Brain microvascular endothelial cell (primary cell): Measurements from ENCODE around the gene AP5S1.

Source experiments
- DNase-seq: peaks from one replicate; pipeline ENCODE4 v3.0.0-alpha.2; 2020
- H3K27ac ChIP-seq: fragments of 250-450 bp; sonication (Bioruptor Pico); 2 replicates; pipeline ENCODE4 v1.5.1; 2020; ENCODE audit warnings: mild to moderate bottlenecking, moderate library complexity
- H3K27me3 ChIP-seq: fragments of 250-450 bp; sonication (Bioruptor Pico); replicated peaks from 2 replicates; pipeline ENCODE4 v1.5.1; 2020; ENCODE audit warnings: mild to moderate bottlenecking
- H3K36me3 ChIP-seq: fragments of 250-450 bp; sonication (Bioruptor Pico); replicated peaks from 2 replicates; pipeline ENCODE4 v1.5.1; 2020; ENCODE audit warnings: mild to moderate bottlenecking
- H3K4me3 ChIP-seq: 2 replicates; pipeline ENCODE4 v1.5.1; 2011; ENCODE audit warnings: low read depth, mild to moderate bottlenecking, control low read depth, low read length, moderate library complexity
- CTCF ChIP-seq: IDR thresholded peaks from 2 replicates; pipeline ENCODE4 v1.5.1; 2011; ENCODE audit warnings: low read depth, mild to moderate bottlenecking, moderate library complexity, low read length, control low read depth, inconsistent platforms; ENCODE audit errors: missing control alignments
- in situ Hi-C: cut with HindIII; loops from 2 replicates; pipeline ENCODE4 v1.10.0; 2017; ENCODE audit warnings: low sequenced_read_pairs, low pct_ligation_motif_present

AP5S1 gene

GRCh38 chr20:3803289-3803688 is 17.1 kb upstream of the AP5S1 start:
- DNase-seq: no peak
- TF ChIP-seq CTCF: no peak
- no peak overlapping the region for H3K27ac ChIP-seq
- no peaks in the 10 kb centered on the region for H3K27me3 ChIP-seq
- H3K4me3 ChIP-seq: no peak overlapping the region
- H3K36me3 ChIP-seq: peaks cover 19% of the 10 kb centered on the region
- in situ Hi-C loops: no loop called here

- in situ Hi-C loops: no loop called here
- no peak overlapping the region for H3K27ac ChIP-seq
- peaks cover 19% of the 10 kb centered on the region for H3K36me3 ChIP-seq
Observed at GRCh38 chr20:3803854-3804253, 16.5 kb upstream of the AP5S1 start.

DNA sequence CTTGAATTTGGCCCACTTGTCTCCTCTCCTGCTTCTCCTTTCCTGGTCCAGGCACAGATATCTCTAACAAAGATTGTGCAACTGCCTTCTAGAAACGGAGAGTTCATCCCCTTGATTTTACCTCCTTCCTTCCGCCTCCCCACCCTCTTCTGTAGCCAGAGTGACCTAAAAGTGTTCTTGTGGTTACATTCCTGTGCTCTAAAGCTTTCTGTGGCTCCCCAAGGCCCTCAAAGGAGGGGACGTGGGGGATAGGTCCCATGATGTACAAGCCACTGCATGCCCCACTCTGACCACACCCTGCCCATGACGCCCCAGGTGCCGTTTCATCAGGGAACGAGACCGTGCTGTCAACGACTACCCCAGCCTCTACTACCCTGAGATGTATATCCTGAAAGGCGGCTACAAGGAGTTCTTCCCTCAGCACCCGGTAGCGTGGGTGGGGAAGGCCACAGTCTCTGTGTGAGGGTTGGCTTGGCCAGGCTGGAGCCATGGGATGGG is 16.0 kb upstream of the AP5S1 start:
- in situ Hi-C loops: no loop called here
- TF ChIP-seq CTCF: no peak
- no peak overlapping the region for H3K4me3 ChIP-seq
- H3K27me3 ChIP-seq: no peaks in the 10 kb centered on the region
- peaks cover 19% of the 10 kb centered on the region for H3K36me3 ChIP-seq
- no peak for DNase-seq
- no peak overlapping the region for H3K27ac ChIP-seq

More at GRCh38 chr20:3803854-3804253, 16.5 kb upstream of the AP5S1 start:
- Histone ChIP-seq H3K27me3 (no peaks in the 10 kb centered on the region), H3K4me3 (no peak overlapping the region)
- no peak for TF ChIP-seq CTCF
- no peak for DNase-seq

DNA sequence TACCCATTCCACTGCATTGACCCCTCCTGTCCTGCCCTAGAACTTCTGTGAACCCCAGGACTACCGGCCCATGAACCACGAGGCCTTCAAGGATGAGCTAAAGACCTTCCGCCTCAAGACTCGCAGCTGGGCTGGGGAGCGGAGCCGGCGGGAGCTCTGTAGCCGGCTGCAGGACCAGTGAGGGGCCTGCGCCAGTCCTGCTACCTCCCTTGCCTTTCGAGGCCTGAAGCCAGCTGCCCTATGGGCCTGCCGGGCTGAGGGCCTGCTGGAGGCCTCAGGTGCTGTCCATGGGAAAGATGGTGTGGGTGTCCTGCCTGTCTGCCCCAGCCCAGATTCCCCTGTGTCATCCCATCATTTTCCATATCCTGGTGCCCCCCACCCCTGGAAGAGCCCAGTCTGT is 15.6 kb upstream of the AP5S1 start:
- in situ Hi-C loops: no loop called here
- H3K36me3 ChIP-seq: peaks cover 19% of the 10 kb centered on the region
- no peak overlapping the region for H3K27ac ChIP-seq
- TF ChIP-seq CTCF: no peak
- no peak for DNase-seq
- no peak overlapping the region for H3K4me3 ChIP-seq
- H3K27me3 ChIP-seq: no peaks in the 10 kb centered on the region

GRCh38 chr20:3808544-3808943 is 11.8 kb upstream of the AP5S1 start:
- DNase-seq: no peak
- H3K4me3 ChIP-seq: no peak overlapping the region
- in situ Hi-C loops: no loop called here
- no peak for TF ChIP-seq CTCF
- no peaks in the 10 kb centered on the region for H3K27me3 ChIP-seq
- H3K36me3 ChIP-seq: peaks cover 4% of the 10 kb centered on the region
- H3K27ac ChIP-seq: no peak overlapping the region
